ENCODE measurements around the gene METTL15. TPM values are rescaled to one million over a fixed set of nuclear protein-coding genes. Genes with fewer than 3 reads are reported as not detected.

The METTL15 gene
- total RNA-seq, 4 donors from 2014 or later, result 9.2 to 22.5 (median 19.2) TPM

GRCh38 chr11:28104425-28104824, 3.8 kb upstream of the METTL15 start:
- DNase-seq, result no peak
- Histone ChIP-seq H3K27ac (no peak overlapping the region), H3K4me3 (no peak overlapping the region), H3K9me3 (no peaks in the 10 kb centered on the region), H3K27me3 (no peaks in the 10 kb centered on the region), H3K36me3 (no peaks in the 10 kb centered on the region), H3K4me1 (peaks cover 7 to 38% (median 10%) of the 10 kb centered on the region in 4 donors)
- in situ Hi-C loops (cut with MboI; ENCODE audit: low pct_ligation_motif_present in 1 of 4, low pct_unique_long_range_greater_than_20kb in 1 of 4, low sequenced_read_pairs in 3 of 4) (no loop called here), intact Hi-C loops (cut with DNase I; ENCODE audit: low total_unique reads) (no loop called here)
- 88 to 90% methylated on average over 1 of the region's 1 CpG for WGBS, 2 donors (ENCODE audit: low coverage in 1 of 2)
- TF ChIP-seq EP300 (IDR thresholded peaks at IDR 0.05; ENCODE audit: low read depth) (no peak), POLR2A (IDR thresholded peaks at IDR 0.05) (no peak), POLR2AphosphoS5 (IDR thresholded peaks at IDR 0.05) (no peak), CTCF (IDR thresholded peaks at IDR 0.05) (no peak)

GRCh38 chr11:28104984-28105383, 3.2 kb upstream of the METTL15 start:
- DNase-seq, result no peak
- in situ Hi-C loops (cut with MboI; ENCODE audit: low pct_ligation_motif_present in 1 of 4, low pct_unique_long_range_greater_than_20kb in 1 of 4, low sequenced_read_pairs in 3 of 4), result no loop called here
- H3K4me1 ChIP-seq, result peaks cover 7 to 38% (median 16%) of the 10 kb centered on the region in 4 donors
- TF ChIP-seq POLR2AphosphoS5 (IDR thresholded peaks at IDR 0.05), result no peak
- no peak for TF ChIP-seq POLR2A (IDR thresholded peaks at IDR 0.05)
- no peak for TF ChIP-seq CTCF (IDR thresholded peaks at IDR 0.05)
- no peak for TF ChIP-seq EP300 (IDR thresholded peaks at IDR 0.05; ENCODE audit: low read depth)
- H3K36me3 ChIP-seq, result no peaks in the 10 kb centered on the region
- no peaks in the 10 kb centered on the region for H3K27me3 ChIP-seq
- 91 to 100% methylated on average over 2 of the region's 2 CpGs for WGBS, 2 donors (ENCODE audit: low coverage in 1 of 2)
- H3K4me3 ChIP-seq, result no peak overlapping the region
- no peak overlapping the region for H3K27ac ChIP-seq
- intact Hi-C loops (cut with DNase I; ENCODE audit: low total_unique reads), result no loop called here
- H3K9me3 ChIP-seq, result no peaks in the 10 kb centered on the region

GRCh38 chr11:28105869-28106268, 2.3 kb upstream of the METTL15 start:
- H3K4me3 ChIP-seq, result no peak overlapping the region
- peaks cover 7 to 32% (median 20%) of the 10 kb centered on the region in 4 donors for H3K4me1 ChIP-seq
- H3K36me3 ChIP-seq, result no peaks in the 10 kb centered on the region
- no peak overlapping the region for H3K27ac ChIP-seq
- in situ Hi-C loops (cut with MboI; ENCODE audit: low pct_ligation_motif_present in 1 of 4, low pct_unique_long_range_greater_than_20kb in 1 of 4, low sequenced_read_pairs in 3 of 4), result no loop called here
- 89 to 90% methylated on average over 5 of the region's 5 CpGs for WGBS, 2 donors (ENCODE audit: low coverage in 1 of 2)
- H3K9me3 ChIP-seq, result no peaks in the 10 kb centered on the region
- H3K27me3 ChIP-seq, result no peaks in the 10 kb centered on the region
- DNase-seq, result no peak
- intact Hi-C loops (cut with DNase I; ENCODE audit: low total_unique reads), result no loop called here
- no peak for TF ChIP-seq POLR2AphosphoS5 (IDR thresholded peaks at IDR 0.05)
- no peak for TF ChIP-seq POLR2A (IDR thresholded peaks at IDR 0.05)

GRCh38 chr11:28106353-28107043, 1.7 kb upstream of the METTL15 start:
- intact Hi-C loops (cut with DNase I; ENCODE audit: low total_unique reads) (no loop called here), in situ Hi-C loops (cut with MboI; ENCODE audit: low pct_ligation_motif_present in 1 of 4, low pct_unique_long_range_greater_than_20kb in 1 of 4, low sequenced_read_pairs in 3 of 4) (no loop called here)
- Histone ChIP-seq H3K27me3 (no peaks in the 10 kb centered on the region), H3K9me3 (no peaks in the 10 kb centered on the region), H3K4me1 (peaks cover 7 to 37% (median 25%) of the 10 kb centered on the region in 4 donors), H3K27ac (peak overlapping the region in 1 of 4 donors; percentile 90), H3K36me3 (no peaks in the 10 kb centered on the region), H3K4me3 (peak overlapping the region in 1 of 4 donors; percentile 64)
- 80 to 85% methylated on average over 11 to 14 of the region's 14 CpGs for WGBS, 2 donors (ENCODE audit: low coverage in 1 of 2)
- TF ChIP-seq CTCF (IDR thresholded peaks at IDR 0.05), result no peak
- no peak for TF ChIP-seq POLR2AphosphoS5 (IDR thresholded peaks at IDR 0.05)
- no peak for TF ChIP-seq POLR2A (IDR thresholded peaks at IDR 0.05)
- TF ChIP-seq EP300 (IDR thresholded peaks at IDR 0.05; ENCODE audit: low read depth), result no peak
- no peak for DNase-seq

Measured in transverse colon (tissue), 4 donors.